ENCODE data around the gene CRYBA4. TPM values are rescaled to one million over a fixed set of nuclear protein-coding genes. Genes with fewer than 3 reads are reported as not detected.

The CRYBA4 gene
- total and polyA plus RNA-seq, 2 experiments from 2014 or later = 1.5 TPM; not detected in 1

DNA sequence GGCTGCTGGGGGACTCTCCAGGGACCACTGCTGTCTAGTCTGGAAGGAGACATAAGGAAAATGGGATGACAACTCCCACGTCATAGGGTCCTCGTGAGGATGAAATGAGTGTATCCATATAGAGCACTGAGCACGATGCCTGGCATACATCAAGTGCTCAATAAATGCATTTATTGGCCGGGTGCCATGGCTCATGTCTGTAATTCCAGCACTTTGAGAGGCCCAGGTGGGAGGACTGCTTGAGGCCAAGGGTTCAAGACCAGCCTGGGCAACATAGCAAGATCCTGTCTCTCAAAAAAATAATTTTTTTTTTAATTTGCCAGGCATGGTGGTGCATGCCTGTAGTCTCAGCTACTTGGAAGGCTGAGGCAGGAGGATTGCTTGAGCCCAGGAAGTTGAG is 19.6 kb upstream of the CRYBA4 start (continued):
- TF ChIP-seq ZNF462 (CRISPR knock-in tag; IDR thresholded peaks at IDR 0.05) = no peak
- TF ChIP-seq, protein P1, sequence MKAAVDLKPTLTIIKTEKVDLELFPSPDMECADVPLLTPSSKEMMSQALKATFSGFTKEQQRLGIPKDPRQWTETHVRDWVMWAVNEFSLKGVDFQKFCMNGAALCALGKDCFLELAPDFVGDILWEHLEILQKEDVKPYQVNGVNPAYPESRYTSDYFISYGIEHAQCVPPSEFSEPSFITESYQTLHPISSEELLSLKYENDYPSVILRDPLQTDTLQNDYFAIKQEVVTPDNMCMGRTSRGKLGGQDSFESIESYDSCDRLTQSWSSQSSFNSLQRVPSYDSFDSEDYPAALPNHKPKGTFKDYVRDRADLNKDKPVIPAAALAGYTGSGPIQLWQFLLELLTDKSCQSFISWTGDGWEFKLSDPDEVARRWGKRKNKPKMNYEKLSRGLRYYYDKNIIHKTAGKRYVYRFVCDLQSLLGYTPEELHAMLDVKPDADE (IDR thresholded peaks at IDR 0.05) = no peak
- TF ChIP-seq, protein P2, sequence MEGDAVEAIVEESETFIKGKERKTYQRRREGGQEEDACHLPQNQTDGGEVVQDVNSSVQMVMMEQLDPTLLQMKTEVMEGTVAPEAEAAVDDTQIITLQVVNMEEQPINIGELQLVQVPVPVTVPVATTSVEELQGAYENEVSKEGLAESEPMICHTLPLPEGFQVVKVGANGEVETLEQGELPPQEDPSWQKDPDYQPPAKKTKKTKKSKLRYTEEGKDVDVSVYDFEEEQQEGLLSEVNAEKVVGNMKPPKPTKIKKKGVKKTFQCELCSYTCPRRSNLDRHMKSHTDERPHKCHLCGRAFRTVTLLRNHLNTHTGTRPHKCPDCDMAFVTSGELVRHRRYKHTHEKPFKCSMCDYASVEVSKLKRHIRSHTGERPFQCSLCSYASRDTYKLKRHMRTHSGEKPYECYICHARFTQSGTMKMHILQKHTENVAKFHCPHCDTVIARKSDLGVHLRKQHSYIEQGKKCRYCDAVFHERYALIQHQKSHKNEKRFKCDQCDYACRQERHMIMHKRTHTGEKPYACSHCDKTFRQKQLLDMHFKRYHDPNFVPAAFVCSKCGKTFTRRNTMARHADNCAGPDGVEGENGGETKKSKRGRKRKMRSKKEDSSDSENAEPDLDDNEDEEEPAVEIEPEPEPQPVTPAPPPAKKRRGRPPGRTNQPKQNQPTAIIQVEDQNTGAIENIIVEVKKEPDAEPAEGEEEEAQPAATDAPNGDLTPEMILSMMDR (conservative IDR thresholded peaks at IDR 0.05; ENCODE audit: low read depth in 2 of 2) = no peak
- no peak for TF ChIP-seq POLR2AphosphoS5 (IDR thresholded peaks at IDR 0.05; ENCODE audit: low read depth)

DNA sequence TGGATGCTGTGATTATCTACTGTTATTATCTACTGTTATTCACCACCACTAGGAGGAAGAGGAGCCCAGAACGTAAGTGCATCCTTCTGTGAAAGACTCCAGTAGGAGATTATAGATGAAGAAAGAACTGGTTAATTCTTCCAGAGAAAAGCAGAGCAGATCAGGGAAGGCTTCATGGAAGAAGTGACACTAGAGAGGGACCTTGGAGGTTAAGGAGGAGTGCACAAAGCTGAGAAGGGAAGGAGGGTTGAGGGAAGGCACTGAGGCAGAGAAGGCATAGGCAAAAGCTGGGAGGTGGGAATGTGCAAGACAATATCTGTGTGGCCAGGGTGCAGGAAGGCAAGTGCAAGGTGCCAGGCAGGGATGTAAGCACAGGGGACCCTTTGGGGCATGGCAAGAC is 17.4 kb upstream of the CRYBA4 start:
- Mint-ChIP-seq H3K36me3 (ENCODE audit: low read depth) (no peaks in the 10 kb centered on the region), H3K4me1 (peaks cover 14% of the 10 kb centered on the region), H3K9me3 (no peaks in the 10 kb centered on the region), H3K27ac (no peak overlapping the region), H3K4me3 (no peak overlapping the region), H3K27me3 (ENCODE audit: insufficient read depth, low read depth, poor library complexity) (peaks cover 8% of the 10 kb centered on the region)
- no peaks in the 10 kb centered on the region; the same call in 1 of the 2 replicates for H3K9me2 ChIP-seq (ENCODE audit: insufficient read depth)
- no peaks in the 10 kb centered on the region for H3K36me3 ChIP-seq (ENCODE audit: insufficient read depth)
- H3K4me2 ChIP-seq = no peak overlapping the region
- H3F3A ChIP-seq (replicated peaks; ENCODE audit: low read depth) = no peaks in the 10 kb centered on the region
- no peaks in the 10 kb centered on the region for H3K27me3 ChIP-seq (ENCODE audit: insufficient read depth)
- DNase-seq (ENCODE audit: low spot score) (no peak), ATAC-seq (no peak)
- H3K4me1 ChIP-seq (ENCODE audit: insufficient read depth) = peaks cover 18% of the 10 kb centered on the region
- H4K20me1 ChIP-seq (replicated peaks; ENCODE audit: insufficient read depth) = no peaks in the 10 kb centered on the region
- H3K79me2 ChIP-seq (replicated peaks; ENCODE audit: insufficient read depth) = no peaks in the 10 kb centered on the region
- H2AFZ ChIP-seq = no peak overlapping the region
- TF ChIP-seq, protein P2 (conservative IDR thresholded peaks at IDR 0.05; ENCODE audit: low read depth in 2 of 2) = peak in 1 of 2 experiments; percentile 13; a peak in 1 of 4 replicates
- no peak for TF ChIP-seq CREB1 (CRISPR knock-in tag; IDR thresholded peaks at IDR 0.05; ENCODE audit: low read depth)
- H3K4me3 ChIP-seq = no peak overlapping the region
- no peak overlapping the region for H3K27ac ChIP-seq (ENCODE audit: low read depth)

Data from GM23338 (cell line).